Glutamatergic neuron (in vitro differentiated cells): ENCODE results near the gene PELI1. TPM values are rescaled to one million over a fixed set of nuclear protein-coding genes. Genes with fewer than 3 reads are reported as not detected.

ENCODE experiments used
- DNase-seq: peaks from one replicate; pipeline ENCODE4 v3.0.0; 2022
- H3K27ac Mint-ChIP-seq: one replicate; pipeline ENCODE4 v1.8.0; 2020; ENCODE audit warnings: mild to moderate bottlenecking, mixed read lengths, inconsistent platforms; ENCODE audit not compliant: unreplicated experiment
- H3K27me3 Mint-ChIP-seq: one replicate; pipeline ENCODE4 v1.8.0; 2020; ENCODE audit warnings: mild to moderate bottlenecking, moderate library complexity, mixed read lengths, inconsistent platforms; ENCODE audit not compliant: unreplicated experiment
- H3K36me3 Mint-ChIP-seq: one replicate; pipeline ENCODE4 v1.8.0; 2020; ENCODE audit warnings: mild to moderate bottlenecking, mixed read lengths, inconsistent platforms; ENCODE audit not compliant: unreplicated experiment
- H3K4me1 Mint-ChIP-seq: one replicate; pipeline ENCODE4 v1.8.0; 2020; ENCODE audit warnings: mild to moderate bottlenecking, low read depth, mixed read lengths, inconsistent platforms; ENCODE audit not compliant: unreplicated experiment
- H3K4me3 Mint-ChIP-seq: one replicate; pipeline ENCODE4 v1.8.0; 2020; ENCODE audit warnings: mild to moderate bottlenecking, mixed read lengths, inconsistent platforms; ENCODE audit not compliant: unreplicated experiment
- H3K9me3 Mint-ChIP-seq: one replicate; pipeline ENCODE4 v1.8.0; 2020; ENCODE audit warnings: mild to moderate bottlenecking, moderate library complexity, mixed read lengths, inconsistent platforms; ENCODE audit not compliant: unreplicated experiment
- CTCF ChIP-seq: fragments of 200-600 bp; sonication (generic); IDR thresholded peaks from one replicate; pipeline ENCODE4 v1.5.0; 2021; ENCODE audit not compliant: partially characterized antibody, unreplicated experiment
- total RNA-seq: library from RNA; stranded (reverse); fragmentation: NEBNext Ultra II Directional; extraction: Animal tissue kit (Norgen Biotek cat#: 25700); gene quantifications from one replicate; pipeline ENCODE4 v1.2.1, GENCODE V29; 2021; ENCODE audit not compliant: unreplicated experiment

Gene PELI1
- total RNA-seq, 1 donor from 2014 or later = 58.2 TPM

GRCh38 chr2:64133828-64134227 lies 10.4 kb downstream of the PELI1 start:
- Mint-ChIP-seq H3K9me3 (no peaks in the 10 kb centered on the region), H3K27me3 (no peaks in the 10 kb centered on the region), H3K27ac (no peak overlapping the region), H3K4me1 (peaks cover 5% of the 10 kb centered on the region), H3K4me3 (no peak overlapping the region), H3K36me3 (no peaks in the 10 kb centered on the region)
- TF ChIP-seq CTCF = no peak
- no peak for DNase-seq

- Mint-ChIP-seq H3K36me3 (no peaks in the 10 kb centered on the region), H3K4me3 (no peak overlapping the region), H3K27ac (no peak overlapping the region), H3K9me3 (no peaks in the 10 kb centered on the region), H3K4me1 (peaks cover 2% of the 10 kb centered on the region), H3K27me3 (no peaks in the 10 kb centered on the region)
- DNase-seq = no peak
- TF ChIP-seq CTCF = no peak
Observed at GRCh38 chr2:64133354-64133753, 10.9 kb downstream of the PELI1 start.

- no peak for DNase-seq
- no peaks in the 10 kb centered on the region for H3K4me1 Mint-ChIP-seq
- no peaks in the 10 kb centered on the region for H3K36me3 Mint-ChIP-seq
- H3K4me3 Mint-ChIP-seq = no peak overlapping the region
- H3K9me3 Mint-ChIP-seq = no peaks in the 10 kb centered on the region
- no peak overlapping the region for H3K27ac Mint-ChIP-seq
- no peak for TF ChIP-seq CTCF
- H3K27me3 Mint-ChIP-seq = peaks cover 3% of the 10 kb centered on the region
Observed at GRCh38 chr2:64130333-64130732, 13.9 kb downstream of the PELI1 start.

GRCh38 chr2:64128943-64129391 lies 15.3 kb downstream of the PELI1 start:
- Mint-ChIP-seq H3K36me3 (no peaks in the 10 kb centered on the region), H3K27me3 (peaks cover 3% of the 10 kb centered on the region), H3K27ac (no peak overlapping the region), H3K9me3 (no peaks in the 10 kb centered on the region), H3K4me3 (no peak overlapping the region), H3K4me1 (no peaks in the 10 kb centered on the region)
- no peak for DNase-seq
- no peak for TF ChIP-seq CTCF

GRCh38 chr2:64128406-64128805 lies 15.8 kb downstream of the PELI1 start:
- Mint-ChIP-seq H3K9me3 (no peaks in the 10 kb centered on the region), H3K27me3 (peaks cover 3% of the 10 kb centered on the region), H3K4me1 (no peaks in the 10 kb centered on the region), H3K27ac (no peak overlapping the region), H3K36me3 (no peaks in the 10 kb centered on the region), H3K4me3 (no peak overlapping the region)
- DNase-seq = no peak
- no peak for TF ChIP-seq CTCF
